HepG2 (cell line): ENCODE measurements around the gene SLC25A17. TPM values are rescaled to one million over a fixed set of nuclear protein-coding genes. Genes with fewer than 3 reads are reported as not detected.

Source experiments
- BCL6 ChIP-seq: IDR thresholded peaks from 2 replicates; pipeline ENCODE4 v1.6.1; 2016; ENCODE audit warnings: missing genetic modification reagents, missing compliant biosample characterization
- BORCS8-MEF2B ChIP-seq: sonication (generic); formaldehyde crosslinking; IDR thresholded peaks from 2 replicates; pipeline ENCODE4 v1.8.0; 2022; ENCODE audit warnings: mild to moderate bottlenecking, missing genetic modification reagents
- FOXA3 ChIP-seq: IDR thresholded peaks from 2 replicates; pipeline ENCODE4 v1.6.1; 2016; ENCODE audit warnings: missing genetic modification reagents, missing compliant biosample characterization
- KLF6 ChIP-seq: IDR thresholded peaks from 2 replicates; pipeline ENCODE4 v1.8.0; 2016; ENCODE audit warnings: missing biosample characterization, missing genetic modification reagents
- NFAT5 ChIP-seq: sonication (generic); formaldehyde crosslinking; IDR thresholded peaks from 2 replicates; pipeline ENCODE4 v1.4.0; 2020; ENCODE audit warnings: missing genetic modification reagents
- PBX3 ChIP-seq: sonication (generic); formaldehyde crosslinking; IDR thresholded peaks from 2 replicates; pipeline ENCODE4 v1.8.1; 2023; ENCODE audit warnings: missing genetic modification reagents, inconsistent platforms, borderline replicate concordance
- STAG1 ChIP-seq: sonication (generic); formaldehyde crosslinking; IDR thresholded peaks from 2 replicates; pipeline ENCODE4 v1.4.0; 2020; ENCODE audit warnings: missing genetic modification reagents
- TFDP1 ChIP-seq: IDR thresholded peaks from 2 replicates; pipeline ENCODE4 v1.6.1; 2016; ENCODE audit warnings: missing compliant biosample characterization, missing genetic modification reagents, borderline replicate concordance
- ZNF318 ChIP-seq: sonication (generic); formaldehyde crosslinking; IDR thresholded peaks from 2 replicates; pipeline ENCODE4 v1.4.0; 2020; ENCODE audit warnings: mild to moderate bottlenecking, missing genetic modification reagents
- ZNF343 ChIP-seq: sonication (generic); formaldehyde crosslinking; IDR thresholded peaks from 2 replicates; pipeline ENCODE4 v1.4.0; 2020; ENCODE audit warnings: mild to moderate bottlenecking, missing genetic modification reagents
- ZNF383 ChIP-seq: sonication (generic); formaldehyde crosslinking; IDR thresholded peaks from 2 replicates; pipeline ENCODE4 v1.4.0; 2020; ENCODE audit warnings: missing genetic modification reagents, mild to moderate bottlenecking, borderline replicate concordance
- polyA plus RNA-seq, 8 experiments: library from polyadenylated mRNA; depleted of rRNA in 3 of 8; stranded (reverse) in 7 of 8; unstranded in 1 of 8; fragments of >200 nt; fragmentation: Illumina TruSeq in 4 of 8; extraction: Trizol in 4 of 8; gene quantifications; 2 replicates each; pipeline versions ENCODE4 v1.2.1 to v1.2.3, GENCODE V29; 2011 to 2016; ENCODE audit warnings: low read depth in 4 of 8, missing spikeins in 1 of 8, mixed read lengths in 1 of 8; ENCODE audit not compliant: insufficient read depth in 1 of 8
- total RNA-seq, 5 experiments: library from RNA; depleted of rRNA; stranded (reverse); fragments of >200 nt; fragmentation: Illumina TruSeq; extraction: Trizol; gene quantifications; 2 replicates each; pipeline ENCODE4 v1.2.3, GENCODE V29; 2016; ENCODE audit warnings: low read depth in 1 of 5

Gene SLC25A17
- total and polyA plus RNA-seq, 2 of the 13 experiments (the other 11 are each of a cell fraction or from before 2014, with no cell fraction given), result 15.7 to 27.9 TPM

GRCh38 chr22:40856513-40857308 is 37.6 kb upstream of the SLC25A17 start, which contains the start of the genes ST13 and XPNPEP3 (continued):
- TF ChIP-seq ZNF318 (CRISPR knock-in tag) (peak; percentile 83), PBX3 (no peak), BORCS8-MEF2B (CRISPR knock-in tag) (peak; percentile 87), NFAT5 (peak; percentile 16; the same call in 1 of the 2 replicates), ZNF383 (CRISPR knock-in tag) (no peak), STAG1 (CRISPR knock-in tag) (no peak), BCL6 (CRISPR knock-in tag) (no peak), KLF6 (CRISPR knock-in tag) (peak; percentile 89), ZNF343 (CRISPR knock-in tag) (peak; percentile 46; the same call in 1 of the 2 replicates), FOXA3 (CRISPR knock-in tag) (peak; percentile 56), TFDP1 (CRISPR knock-in tag) (peak; percentile 70; the same call in 1 of the 2 replicates)
